HG02884 (cell line): ENCODE results near the gene ABCC6.
"Not testable (repeated sequence)": the region's sequence is repeated elsewhere in the genome, so short reads cannot be mapped to it uniquely, and the experiment has no call there.

Experiments
- ATAC-seq: cut with Tn5 transposase; IDR thresholded peaks from one replicate; pipeline ENCODE4 v1.9.1; 2021; ENCODE audit warnings: mild to moderate bottlenecking, moderate library complexity; ENCODE audit not compliant: unreplicated experiment

ABCC6 gene

GRCh38 chr16:16118337-16118736 is 105.0 kb downstream of the ABCC6 start:
- no peak for ATAC-seq

DNA sequence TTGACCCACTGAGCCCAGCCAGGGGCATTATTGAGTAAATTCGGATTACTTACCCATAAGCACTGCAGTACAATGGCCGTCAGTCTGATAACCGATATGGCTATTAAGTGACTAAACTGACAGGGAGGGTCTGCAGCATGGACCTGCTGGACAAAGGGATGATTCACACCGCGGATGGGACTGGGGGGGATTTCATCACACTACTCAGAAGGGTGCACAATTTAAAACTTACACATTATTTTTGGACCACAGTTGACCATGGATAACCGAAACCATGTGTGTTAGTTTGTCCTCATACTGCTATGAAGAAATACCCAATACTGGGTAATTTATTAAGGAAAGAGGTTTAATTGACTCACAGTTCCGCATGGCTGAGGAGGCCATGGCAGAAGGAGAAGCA is 106.5 kb downstream of the ABCC6 start:
- ATAC-seq = no peak

GRCh38 chr16:16113076-16113475 is 110.2 kb downstream of the ABCC6 start:
- ATAC-seq = no peak

DNA sequence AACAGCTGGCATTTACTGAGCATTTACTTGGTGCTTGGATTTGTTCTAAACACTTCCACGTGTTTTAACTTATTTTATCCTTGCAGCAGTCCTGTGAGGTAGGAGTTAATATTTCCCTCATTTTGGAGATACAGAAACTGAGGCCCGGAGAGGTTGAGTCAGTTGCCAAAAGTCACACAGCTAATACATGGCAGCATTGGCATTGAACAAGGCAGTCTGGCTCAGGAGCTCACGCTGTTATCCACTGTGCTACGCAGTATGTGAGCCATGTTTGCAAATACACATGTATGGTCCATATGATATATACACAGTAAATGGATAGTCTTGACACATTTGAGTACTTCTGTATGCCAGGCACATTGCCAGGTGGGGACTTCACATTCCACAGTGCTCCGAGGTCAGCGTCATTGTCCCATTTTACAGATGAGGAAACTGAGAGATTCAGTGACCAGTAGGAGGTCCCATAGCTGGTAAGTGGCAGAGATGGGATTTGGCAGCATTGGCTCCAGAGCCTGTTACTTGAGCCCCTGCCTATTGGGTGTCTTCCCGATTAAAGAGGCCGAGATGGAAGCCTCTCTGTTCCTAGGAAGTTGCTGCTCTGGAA is 110.7 kb downstream of the ABCC6 start:
- ATAC-seq = no peak

DNA sequence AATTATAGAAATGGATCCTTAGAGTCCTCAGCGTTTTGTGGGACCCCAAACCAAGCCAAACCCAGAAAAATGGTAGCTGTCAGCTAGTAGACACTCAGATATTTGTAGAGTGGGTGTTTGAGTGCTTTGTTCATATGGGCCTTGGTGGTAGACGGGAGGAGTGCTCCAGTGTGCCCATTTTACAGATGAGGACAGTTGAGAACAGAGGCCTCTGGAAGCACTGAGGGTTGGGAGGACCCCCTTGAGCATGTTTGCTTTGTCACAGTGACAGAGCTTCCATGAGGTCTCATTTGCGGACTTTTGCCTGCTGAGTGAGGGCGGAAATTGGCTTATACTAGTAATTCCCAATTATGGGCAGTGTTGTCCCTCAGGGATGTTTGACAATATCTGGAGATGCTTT is 111.7 kb downstream of the ABCC6 start:
- ATAC-seq = no peak

GRCh38 chr16:16110111-16110490 is 113.2 kb downstream of the ABCC6 start:
- ATAC-seq = no peak

- no peak for ATAC-seq
Measured at GRCh38 chr16:16109453-16110110, 113.7 kb downstream of the ABCC6 start.

DNA sequence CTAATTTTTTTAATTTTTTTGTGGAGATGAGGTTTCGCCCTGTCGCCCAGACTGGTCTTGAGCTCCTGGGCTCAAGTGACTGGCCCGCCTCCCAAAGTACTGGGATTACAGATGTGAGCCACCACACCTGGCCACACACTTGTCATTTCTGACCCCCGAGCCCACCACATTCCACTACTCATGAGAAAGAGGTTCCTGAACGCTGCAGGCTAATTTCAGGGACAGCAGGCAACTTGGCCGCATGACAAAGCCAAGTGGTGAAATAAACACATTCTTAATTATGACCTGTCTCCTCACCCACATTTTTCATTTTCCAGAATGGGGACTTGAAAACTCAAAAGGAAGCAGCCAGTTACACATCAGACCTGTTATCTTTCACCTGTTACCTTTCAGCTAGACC is 114.5 kb downstream of the ABCC6 start:
- no peak for ATAC-seq

GRCh38 chr16:16107839-16108238 is 115.5 kb downstream of the ABCC6 start:
- ATAC-seq = no peak

GRCh38 chr16:16106466-16106865 is 116.8 kb downstream of the ABCC6 start:
- ATAC-seq = no peak

DNA sequence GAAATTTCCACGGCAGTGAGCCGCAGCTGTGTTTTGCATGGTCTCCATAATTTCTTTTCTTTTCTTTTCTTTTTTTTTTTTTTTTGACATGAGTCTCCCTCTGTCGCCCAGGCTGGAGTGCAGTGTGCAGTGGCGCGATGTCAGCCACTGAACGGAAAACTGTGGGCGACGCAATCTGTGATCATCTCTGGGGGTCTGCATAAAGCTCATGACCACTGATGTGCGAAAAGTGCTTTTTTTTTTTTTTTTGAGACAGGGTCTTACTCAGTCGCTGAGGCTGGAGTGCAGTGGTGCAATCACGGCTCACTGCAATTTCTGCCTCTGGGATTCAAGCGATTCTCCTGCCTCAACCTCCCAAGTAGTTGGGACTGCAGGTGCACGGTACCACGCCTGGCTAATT is 117.6 kb downstream of the ABCC6 start:
- no peak for ATAC-seq

DNA sequence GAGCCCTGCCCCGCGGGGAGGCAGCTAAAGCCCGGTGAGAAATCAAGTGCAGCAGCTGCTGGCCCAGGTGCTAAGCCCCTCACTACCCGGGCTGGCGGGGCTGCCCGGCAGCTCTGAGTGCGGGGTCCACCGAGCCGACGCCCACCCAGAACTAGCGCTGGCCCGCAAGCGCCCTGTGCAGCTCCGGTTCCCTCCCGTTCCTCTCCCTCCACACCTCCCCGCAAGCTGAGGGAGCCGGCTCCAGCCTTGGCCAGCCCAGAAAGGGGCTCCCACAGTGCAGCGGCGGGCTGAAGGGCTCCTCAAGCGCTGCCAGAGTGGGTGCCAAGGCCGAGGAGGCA is 118.5 kb downstream of the ABCC6 start:
- ATAC-seq = not testable (repeated sequence)

DNA sequence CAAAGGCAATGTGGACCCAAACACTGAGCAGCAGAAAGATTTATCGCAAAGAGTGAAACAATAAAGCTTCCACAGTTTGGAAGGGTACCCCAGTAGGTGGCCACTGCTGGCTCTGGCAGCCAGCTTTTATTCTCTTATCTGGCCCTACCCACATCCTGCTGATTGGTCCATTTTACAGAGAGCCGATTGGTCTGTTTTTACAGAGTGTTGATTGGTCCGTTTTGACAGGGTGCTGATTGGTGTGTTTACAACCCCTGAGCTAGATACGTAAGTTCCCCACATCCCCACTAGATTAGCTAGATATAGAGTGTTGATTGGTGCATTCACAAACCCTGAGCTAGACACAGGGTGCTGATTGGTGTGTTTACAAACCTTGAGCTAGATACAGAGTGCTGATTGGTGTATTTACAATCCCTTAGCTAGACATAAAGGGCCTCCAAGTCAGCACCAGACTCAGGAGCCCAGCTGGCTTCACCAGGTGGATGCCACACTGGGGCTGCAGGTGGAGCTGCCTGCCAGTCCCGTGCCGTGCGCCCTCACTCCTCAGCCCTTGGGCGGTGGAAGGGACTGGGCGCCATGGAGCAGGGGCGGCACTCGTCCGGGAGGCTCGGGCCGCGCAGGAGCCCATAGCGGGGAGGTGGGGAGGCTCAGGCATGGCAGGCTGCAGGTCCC is 119.0 kb downstream of the ABCC6 start:
- ATAC-seq = not testable (repeated sequence)

GRCh38 chr16:16102738-16103137 is 120.6 kb downstream of the ABCC6 start:
- ATAC-seq = no peak

GRCh38 chr16:16101585-16101984 is 121.7 kb downstream of the ABCC6 start:
- no peak for ATAC-seq

GRCh38 chr16:16100631-16101030 is 122.7 kb downstream of the ABCC6 start:
- no peak for ATAC-seq

DNA sequence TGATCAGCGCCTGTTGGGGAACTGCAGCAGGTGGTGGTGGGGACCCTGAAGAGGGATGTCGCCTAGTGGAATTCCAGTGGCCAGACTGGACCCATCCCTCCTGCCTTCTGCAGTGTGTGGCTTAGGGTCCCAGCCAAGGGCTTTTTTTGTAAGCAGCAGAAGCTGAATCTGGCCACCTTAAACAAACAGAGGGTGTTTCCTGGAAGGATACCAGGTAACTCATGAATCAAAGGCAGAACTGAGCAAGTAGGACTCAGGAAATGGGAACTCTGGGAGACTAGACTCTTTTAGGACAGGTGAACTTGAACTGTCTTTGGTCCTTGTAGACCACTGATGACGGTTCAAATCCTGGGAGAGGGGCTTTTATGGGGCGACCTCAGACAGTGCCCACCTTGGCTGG is 124.0 kb downstream of the ABCC6 start:
- no peak for ATAC-seq
